CD4-positive, alpha-beta T cell (primary cell): ENCODE results near the gene CX3CL1. TPM values are rescaled to one million over a fixed set of nuclear protein-coding genes. Genes with fewer than 3 reads are reported as not detected.

Source experiments
- ATAC-seq: fragments of 200-7000 bp; cut with Tn5 transposase; one replicate; pipeline ENCODE4 v1.10.0; 2022; ENCODE audit warnings: mild to moderate bottlenecking; ENCODE audit not compliant: poor library complexity
- CTCF ChIA-PET: fragments of 350-600 bp; sonication (Branson Sonifier 250); formaldehyde crosslinking; loops from one replicate; lab custom pipeline; 2021; ENCODE audit warnings: antibody characterized with exemption, inconsistent platforms; lab: Charles Lee
- POLR2A ChIA-PET: fragments of 350-600 bp; sonication (Branson Sonifier 250); formaldehyde crosslinking; loops from one replicate; lab custom pipeline; 2021; ENCODE audit warnings: antibody characterized with exemption, inconsistent platforms; lab: Charles Lee
- DNase-seq, 14 experiments: peaks; one replicate each; pipeline ENCODE4 v3.0.0-alpha.2; 2013 to 2020; ENCODE audit warnings: mixed read lengths in 2 of 14
- H3K27ac ChIP-seq, 2 donors: one replicate each; pipeline versions ENCODE4 v1.5.1 to v1.7.0; 2013; ENCODE audit warnings: low read length in 2 of 2, low read depth in 1 of 2, mild to moderate bottlenecking in 1 of 2
- H3K27me3 ChIP-seq, 2 experiments: 1 replicate in 1 of 2; 2 replicates in 1 of 2; pipeline versions ENCODE4 v1.6.1 to v1.7.0; 2013; ENCODE audit warnings: low read length in 2 of 2, control low read depth in 1 of 2, mild to moderate bottlenecking in 1 of 2, moderate library complexity in 1 of 2; ENCODE audit not compliant: insufficient read depth in 2 of 2, control insufficient read depth in 1 of 2
- H3K36me3 ChIP-seq: one replicate; pipeline ENCODE4 v1.6.1; 2013; ENCODE audit warnings: low read length, control low read depth; ENCODE audit not compliant: insufficient read depth
- H3K4me1 ChIP-seq: one replicate; pipeline ENCODE4 v1.6.1; 2013; ENCODE audit warnings: low read length, control low read depth; ENCODE audit not compliant: insufficient read depth
- H3K4me3 ChIP-seq: one replicate; pipeline ENCODE4 v1.5.1; 2013; ENCODE audit warnings: mild to moderate bottlenecking, low read length, moderate library complexity
- H3K9me3 ChIP-seq, 2 experiments: 1 replicate in 1 of 2; 2 replicates in 1 of 2; pipeline versions ENCODE4 v1.6.1 to v1.7.0; 2013; ENCODE audit warnings: low read length in 2 of 2, mild to moderate bottlenecking in 2 of 2, control low read depth in 1 of 2, moderate library complexity in 1 of 2; ENCODE audit not compliant: control insufficient read depth in 1 of 2, insufficient read depth in 1 of 2
- H3K27ac Mint-ChIP-seq: one replicate; pipeline ENCODE4 v1.8.0; 2020; ENCODE audit warnings: mixed read lengths
- H3K27me3 Mint-ChIP-seq: one replicate; pipeline ENCODE4 v1.8.0; 2021; ENCODE audit warnings: mixed read lengths
- H3K36me3 Mint-ChIP-seq: one replicate; pipeline ENCODE4 v1.8.0; 2021; ENCODE audit warnings: low read depth, mixed read lengths
- H3K4me1 Mint-ChIP-seq: one replicate; pipeline ENCODE4 v1.8.0; 2021; ENCODE audit warnings: low read depth, mixed read lengths
- H3K4me3 Mint-ChIP-seq: one replicate; pipeline ENCODE4 v1.8.0; 2020; ENCODE audit warnings: mild to moderate bottlenecking, mixed read lengths
- H3K9me3 Mint-ChIP-seq: one replicate; pipeline ENCODE4 v1.8.0; 2020; ENCODE audit warnings: mixed read lengths
- CTCF ChIP-seq: fragments of 200-600 bp; IDR thresholded peaks from one replicate; pipeline ENCODE4 v1.8.0; 2022; ENCODE audit warnings: antibody characterized with exemption, mild to moderate bottlenecking
- intact Hi-C, 2 experiments: fragments of 100-400 bp; cut with DNase I in 1 of 2; cut with micrococcal nuclease in 1 of 2; formaldehyde crosslinking; loops; one replicate each; pipeline versions ENCODE4 v1.15.1 to v1.9.0; 2023 to 2025; cut with DNase I, micrococcal nuclease
- total RNA-seq, 174 experiments: library from RNA in 2 of 174; stranded (reverse) in 2 of 174; gene quantifications; one replicate each; pipeline ENCODE4 v1.2.3 and lab custom pipeline; 2021 to 2026

The CX3CL1 gene
- total RNA-seq, 2 experiments from 2014 or later: not detected

GRCh38 chr16:57364143-57364542 lies 8.1 kb upstream of the CX3CL1 start:
- DNase-seq: no peak
- H3K36me3 Mint-ChIP-seq: no peaks in the 10 kb centered on the region
- peaks cover 4 to 10% of the 10 kb centered on the region in 2 experiments for H3K27me3 ChIP-seq
- H3K4me1 ChIP-seq: no peaks in the 10 kb centered on the region
- no peak for ATAC-seq
- no peak overlapping the region for H3K27ac Mint-ChIP-seq
- H3K36me3 ChIP-seq: no peaks in the 10 kb centered on the region
- H3K4me1 Mint-ChIP-seq: no peaks in the 10 kb centered on the region
- no peak for TF ChIP-seq CTCF
- intact Hi-C loops: no loop called here
- no peak overlapping the region for H3K27ac ChIP-seq
- no peak overlapping the region for H3K4me3 Mint-ChIP-seq
- H3K9me3 ChIP-seq: no peaks in the 10 kb centered on the region
- no peaks in the 10 kb centered on the region for H3K9me3 Mint-ChIP-seq
- ChIA-PET POLR2A (no interaction called here), CTCF (no interaction called here)
- H3K4me3 ChIP-seq: no peak overlapping the region
- H3K27me3 Mint-ChIP-seq: peaks cover 11% of the 10 kb centered on the region

GRCh38 chr16:57366544-57367040 lies 5.7 kb upstream of the CX3CL1 start:
- no peak overlapping the region for H3K27ac Mint-ChIP-seq
- TF ChIP-seq CTCF: no peak
- H3K36me3 Mint-ChIP-seq: no peaks in the 10 kb centered on the region
- no peak overlapping the region for H3K27ac ChIP-seq
- no peaks in the 10 kb centered on the region for H3K36me3 ChIP-seq
- no peak overlapping the region for H3K4me3 Mint-ChIP-seq
- ATAC-seq (no peak), DNase-seq (no peak)
- peaks cover 4 to 10% of the 10 kb centered on the region in 2 experiments for H3K27me3 ChIP-seq
- ChIA-PET CTCF (no interaction called here), POLR2A (no interaction called here)
- no peaks in the 10 kb centered on the region for H3K4me1 ChIP-seq
- H3K4me1 Mint-ChIP-seq: no peaks in the 10 kb centered on the region
- H3K27me3 Mint-ChIP-seq: peaks cover 11% of the 10 kb centered on the region
- no peaks in the 10 kb centered on the region for H3K9me3 ChIP-seq
- intact Hi-C loops: no loop called here
- H3K4me3 ChIP-seq: no peak overlapping the region
- no peaks in the 10 kb centered on the region for H3K9me3 Mint-ChIP-seq

- intact Hi-C loops: no loop called here
Observed at GRCh38 chr16:57367116-57367752, 5.1 kb upstream of the CX3CL1 start.

More at GRCh38 chr16:57367116-57367752, 5.1 kb upstream of the CX3CL1 start:
- H3K9me3 Mint-ChIP-seq: no peaks in the 10 kb centered on the region
- DNase-seq: no peak
- ChIA-PET POLR2A (no interaction called here), CTCF (no interaction called here)
- H3K27me3 ChIP-seq: peaks cover 4 to 10% of the 10 kb centered on the region in 2 experiments
- H3K9me3 ChIP-seq: no peaks in the 10 kb centered on the region
- H3K27ac ChIP-seq: no peak overlapping the region
- H3K36me3 Mint-ChIP-seq: no peaks in the 10 kb centered on the region
- no peak for TF ChIP-seq CTCF
- ATAC-seq: no peak
- H3K4me1 Mint-ChIP-seq: no peaks in the 10 kb centered on the region
- H3K4me3 ChIP-seq: no peak overlapping the region
- no peaks in the 10 kb centered on the region for H3K4me1 ChIP-seq
- H3K27me3 Mint-ChIP-seq: peaks cover 11% of the 10 kb centered on the region
- H3K27ac Mint-ChIP-seq: no peak overlapping the region
- no peaks in the 10 kb centered on the region for H3K36me3 ChIP-seq
- H3K4me3 Mint-ChIP-seq: no peak overlapping the region
